ENCODE data around the gene SLC6A16. TPM values are rescaled to one million over a fixed set of nuclear protein-coding genes. Genes with fewer than 3 reads are reported as not detected.
"Not testable (repeated sequence)": the region's sequence is repeated elsewhere in the genome, so short reads cannot be mapped to it uniquely, and the experiment has no call there.

SLC6A16 gene
- total RNA-seq, 1 experiment from 2014 or later = 3.7 TPM

DNA sequence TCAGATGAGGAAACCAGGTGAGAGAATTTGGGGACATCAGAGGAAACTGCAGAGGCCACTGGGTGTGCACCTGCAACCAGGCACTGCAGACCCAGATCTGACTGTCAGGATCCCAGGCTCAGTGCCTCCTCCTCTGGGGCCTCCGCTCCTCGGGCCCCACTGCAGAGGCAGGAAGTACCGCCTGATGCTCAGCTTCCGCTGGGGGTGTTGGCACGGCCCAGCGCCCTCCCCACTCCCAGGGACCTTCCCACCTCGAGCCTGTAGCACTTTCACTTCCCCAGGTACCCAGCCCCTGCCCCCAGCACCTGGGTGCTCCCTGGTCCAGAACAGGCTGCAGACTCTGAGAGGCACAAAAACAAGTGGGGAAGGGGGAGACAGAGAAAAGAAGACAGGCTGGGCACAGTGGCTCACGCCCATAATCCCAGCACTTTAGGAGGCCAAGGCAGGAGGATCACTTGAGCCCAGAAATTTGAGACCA lies 8.9 kb upstream of the SLC6A16 start:
- H3K4me1 ChIP-seq (ENCODE audit: insufficient read depth, low read length, poor library complexity, severe bottlenecking) = peaks cover 9% of the 10 kb centered on the region
- H3K27ac ChIP-seq (ENCODE audit: low read depth, low read length, poor library complexity, severe bottlenecking) = no peak overlapping the region
- ChIA-PET CTCF (no interaction called here), POLR2A (ENCODE audit: low non-redundant PET) (no interaction called here)
- H3K27me3 ChIP-seq (replicated peaks; ENCODE audit: insufficient read depth, low read depth, low read length, poor library complexity) = no peaks in the 10 kb centered on the region
- no peak overlapping the region for H3K4me3 ChIP-seq (ENCODE audit: low read depth, low read length, poor library complexity, severe bottlenecking)
- H3K9me3 ChIP-seq (ENCODE audit: low read depth, low read length, poor library complexity, severe bottlenecking) = no peaks in the 10 kb centered on the region
- no peak for DNase-seq (ENCODE audit: low spot score)
- TF ChIP-seq, protein P1, sequence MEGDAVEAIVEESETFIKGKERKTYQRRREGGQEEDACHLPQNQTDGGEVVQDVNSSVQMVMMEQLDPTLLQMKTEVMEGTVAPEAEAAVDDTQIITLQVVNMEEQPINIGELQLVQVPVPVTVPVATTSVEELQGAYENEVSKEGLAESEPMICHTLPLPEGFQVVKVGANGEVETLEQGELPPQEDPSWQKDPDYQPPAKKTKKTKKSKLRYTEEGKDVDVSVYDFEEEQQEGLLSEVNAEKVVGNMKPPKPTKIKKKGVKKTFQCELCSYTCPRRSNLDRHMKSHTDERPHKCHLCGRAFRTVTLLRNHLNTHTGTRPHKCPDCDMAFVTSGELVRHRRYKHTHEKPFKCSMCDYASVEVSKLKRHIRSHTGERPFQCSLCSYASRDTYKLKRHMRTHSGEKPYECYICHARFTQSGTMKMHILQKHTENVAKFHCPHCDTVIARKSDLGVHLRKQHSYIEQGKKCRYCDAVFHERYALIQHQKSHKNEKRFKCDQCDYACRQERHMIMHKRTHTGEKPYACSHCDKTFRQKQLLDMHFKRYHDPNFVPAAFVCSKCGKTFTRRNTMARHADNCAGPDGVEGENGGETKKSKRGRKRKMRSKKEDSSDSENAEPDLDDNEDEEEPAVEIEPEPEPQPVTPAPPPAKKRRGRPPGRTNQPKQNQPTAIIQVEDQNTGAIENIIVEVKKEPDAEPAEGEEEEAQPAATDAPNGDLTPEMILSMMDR (conservative IDR thresholded peaks at IDR 0.05; ENCODE audit: low read depth, low read length) = no peak
- no peak for TF ChIP-seq EZH2 (IDR thresholded peaks at IDR 0.05; ENCODE audit: borderline replicate concordance, low read depth, low read length, poor library complexity, severe bottlenecking)
- intact Hi-C loops (cut with micrococcal nuclease; ENCODE audit: unreplicated experiment) = no loop called here
- H3K36me3 ChIP-seq (ENCODE audit: insufficient read depth, low read length, poor library complexity, severe bottlenecking) = no peaks in the 10 kb centered on the region
- BruUV-seq (replicated peaks) = no TSS peak

DNA sequence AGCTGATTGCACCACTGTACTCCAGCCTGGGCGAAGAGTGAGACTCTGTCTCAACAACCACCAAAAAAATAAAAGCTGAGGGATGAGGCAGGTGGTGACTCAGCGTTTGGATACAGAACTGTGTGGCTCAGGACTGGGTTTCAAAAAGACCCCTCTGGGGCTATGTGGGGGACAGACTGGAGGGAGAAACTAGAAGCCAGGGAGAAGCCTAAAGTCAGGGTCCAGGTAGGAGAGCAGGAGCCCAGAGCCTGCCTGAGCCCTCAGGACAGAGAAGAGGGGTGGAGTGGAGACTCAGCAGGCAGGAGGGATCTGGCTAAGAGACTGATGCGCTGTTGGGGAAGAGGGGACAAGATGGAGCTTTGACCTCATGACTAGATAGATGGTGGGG lies 8.4 kb upstream of the SLC6A16 start:
- no TSS peak for BruUV-seq (replicated peaks)
- no peaks in the 10 kb centered on the region for H3K36me3 ChIP-seq (ENCODE audit: insufficient read depth, low read length, poor library complexity, severe bottlenecking)
- DNase-seq (ENCODE audit: low spot score) = no peak

DNA sequence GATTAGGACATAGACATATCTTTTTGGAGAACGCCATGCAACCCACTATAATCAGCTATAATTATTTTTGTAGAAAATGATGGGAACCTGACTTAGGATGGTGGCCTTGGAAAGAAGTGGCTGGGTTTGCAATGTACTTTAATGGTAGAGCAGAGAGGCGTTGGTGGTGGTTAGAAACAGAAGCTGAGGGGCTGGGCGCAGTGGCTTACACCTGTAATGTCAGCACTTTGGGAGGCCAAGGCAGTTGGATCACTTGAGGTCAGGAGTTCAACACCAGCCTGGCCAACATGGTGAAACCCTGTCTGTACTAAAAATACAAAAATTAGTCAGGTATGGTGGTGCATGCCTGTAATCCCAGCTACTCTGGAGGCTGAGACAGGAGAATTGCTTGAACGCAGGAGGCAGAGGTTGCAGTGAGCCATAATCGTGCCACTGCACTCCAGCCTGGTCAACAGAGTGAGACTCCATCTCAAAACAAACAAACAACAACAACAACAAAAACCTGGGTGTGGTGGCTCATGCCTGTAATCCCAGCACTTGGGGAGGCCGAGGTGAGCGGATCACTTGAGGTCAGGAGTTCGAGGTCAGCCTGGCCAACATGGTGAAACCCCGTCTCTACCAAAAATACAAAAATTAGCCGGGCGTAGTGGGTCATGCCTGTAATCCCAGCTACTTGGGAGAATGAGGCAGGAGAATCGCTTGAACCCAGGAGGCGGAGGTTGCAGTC lies 7.9 kb upstream of the SLC6A16 start:
- H3K36me3 ChIP-seq (ENCODE audit: insufficient read depth, low read length, poor library complexity, severe bottlenecking); H3K27ac ChIP-seq (ENCODE audit: low read depth, low read length, poor library complexity, severe bottlenecking); H3K4me3 ChIP-seq (ENCODE audit: low read depth, low read length, poor library complexity, severe bottlenecking); H3K4me1 ChIP-seq (ENCODE audit: insufficient read depth, low read length, poor library complexity, severe bottlenecking); DNase-seq (ENCODE audit: low spot score); BruUV-seq (replicated peaks); POLR2A ChIA-PET (ENCODE audit: low non-redundant PET); intact Hi-C loops (cut with micrococcal nuclease; ENCODE audit: unreplicated experiment); H3K9me3 ChIP-seq (ENCODE audit: low read depth, low read length, poor library complexity, severe bottlenecking); H3K27me3 ChIP-seq (replicated peaks; ENCODE audit: insufficient read depth, low read depth, low read length, poor library complexity): not testable (repeated sequence)
- CTCF ChIA-PET = interaction anchor here (0.7 kb wide), 1 partner anchor 201 kb away, joined by 4 read pairs; no protein-coding TSS in a partner anchor

More for the DNA sequence above, 8.4 kb upstream of the SLC6A16 start:
- intact Hi-C loops (cut with micrococcal nuclease; ENCODE audit: unreplicated experiment) = no loop called here
- TF ChIP-seq, protein P1 (conservative IDR thresholded peaks at IDR 0.05; ENCODE audit: low read depth, low read length) = no peak
- no peak for TF ChIP-seq EZH2 (IDR thresholded peaks at IDR 0.05; ENCODE audit: borderline replicate concordance, low read depth, low read length, poor library complexity, severe bottlenecking)
- Histone ChIP-seq H3K27ac (ENCODE audit: low read depth, low read length, poor library complexity, severe bottlenecking) (no peak overlapping the region), H3K9me3 (ENCODE audit: low read depth, low read length, poor library complexity, severe bottlenecking) (no peaks in the 10 kb centered on the region), H3K4me3 (ENCODE audit: low read depth, low read length, poor library complexity, severe bottlenecking) (no peak overlapping the region), H3K27me3 (replicated peaks; ENCODE audit: insufficient read depth, low read depth, low read length, poor library complexity) (no peaks in the 10 kb centered on the region), H3K4me1 (ENCODE audit: insufficient read depth, low read length, poor library complexity, severe bottlenecking) (peaks cover 4% of the 10 kb centered on the region)
- ChIA-PET POLR2A (ENCODE audit: low non-redundant PET) (no interaction called here), CTCF (interaction anchor here (0.7 kb wide), 1 partner anchor 200 kb away, joined by 4 read pairs; no protein-coding TSS in a partner anchor)
